GM19463 (cell line): ENCODE results near the gene FXYD7.

ENCODE experiments used
- ATAC-seq: cut with Tn5 transposase; IDR thresholded peaks from one replicate; pipeline ENCODE4 v1.9.1; 2021; ENCODE audit warnings: mild to moderate bottlenecking, moderate library complexity; ENCODE audit not compliant: unreplicated experiment

FXYD7 gene

DNA sequence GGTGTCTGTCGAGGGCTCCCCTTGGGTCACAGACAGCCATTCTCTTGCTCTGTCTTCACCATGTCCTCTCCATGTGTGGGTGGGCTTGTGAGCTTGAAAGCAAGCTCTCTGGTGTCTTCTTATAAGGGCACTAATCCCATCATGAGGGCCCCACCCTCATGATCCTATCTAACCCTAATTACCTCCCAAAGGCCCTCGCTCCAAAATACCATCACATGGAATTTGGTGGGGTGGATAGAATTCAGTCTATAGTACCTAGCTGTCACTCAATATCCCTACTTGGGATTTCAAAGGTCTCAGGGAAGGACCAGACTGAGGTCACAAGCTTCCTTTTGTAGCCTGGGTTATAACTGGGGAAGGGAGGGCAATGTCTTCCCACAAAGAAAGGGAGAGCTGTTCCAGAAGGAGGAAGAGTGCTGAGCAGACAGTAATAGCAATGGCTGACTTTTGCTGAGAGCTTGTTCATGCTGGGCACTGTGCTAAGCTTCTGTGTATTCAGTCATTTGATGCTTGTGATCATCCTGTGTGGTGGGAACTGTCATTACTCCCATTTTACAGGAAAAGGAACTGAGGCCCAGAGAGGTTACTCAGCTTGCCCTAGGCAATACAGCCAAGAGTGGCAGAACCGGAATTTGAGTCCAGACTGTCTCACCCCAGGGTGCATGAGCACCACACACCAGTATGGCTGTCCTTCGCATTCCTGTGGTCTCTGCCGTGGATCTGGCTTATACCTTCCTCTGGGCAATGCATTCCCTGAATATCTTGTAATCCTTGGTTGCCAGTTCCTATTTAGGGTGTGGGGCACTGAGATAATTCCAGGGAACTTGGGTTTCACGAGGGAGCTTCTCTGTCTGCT lies 19.6 kb downstream of the FXYD7 start:
- ATAC-seq: no peak

DNA sequence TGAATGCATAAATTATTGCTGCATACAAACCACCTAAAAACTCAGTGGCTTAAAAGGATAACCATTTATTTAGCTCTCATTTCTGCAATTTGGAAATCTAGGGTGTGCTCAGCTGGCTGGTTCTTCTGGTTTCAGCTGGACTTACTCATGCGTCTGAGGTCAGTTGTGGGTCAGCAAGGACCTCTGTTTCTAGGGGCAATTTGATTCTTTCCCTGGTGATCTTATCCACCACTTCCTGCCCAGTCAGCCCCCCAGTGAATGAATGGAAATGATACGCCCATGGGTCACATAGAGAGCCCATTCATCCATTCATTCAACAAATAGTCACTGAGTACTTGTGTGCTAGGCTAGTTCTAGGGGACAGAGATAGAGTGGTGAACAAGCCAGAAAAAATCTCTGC lies 21.4 kb downstream of the FXYD7 start:
- no peak for ATAC-seq

- no peak for ATAC-seq
Measured at GRCh38 chr19:35165200-35166058, 22.4 kb downstream of the FXYD7 start.

- no peak for ATAC-seq
Measured at GRCh38 chr19:35166100-35167063, 23.3 kb downstream of the FXYD7 start.

DNA sequence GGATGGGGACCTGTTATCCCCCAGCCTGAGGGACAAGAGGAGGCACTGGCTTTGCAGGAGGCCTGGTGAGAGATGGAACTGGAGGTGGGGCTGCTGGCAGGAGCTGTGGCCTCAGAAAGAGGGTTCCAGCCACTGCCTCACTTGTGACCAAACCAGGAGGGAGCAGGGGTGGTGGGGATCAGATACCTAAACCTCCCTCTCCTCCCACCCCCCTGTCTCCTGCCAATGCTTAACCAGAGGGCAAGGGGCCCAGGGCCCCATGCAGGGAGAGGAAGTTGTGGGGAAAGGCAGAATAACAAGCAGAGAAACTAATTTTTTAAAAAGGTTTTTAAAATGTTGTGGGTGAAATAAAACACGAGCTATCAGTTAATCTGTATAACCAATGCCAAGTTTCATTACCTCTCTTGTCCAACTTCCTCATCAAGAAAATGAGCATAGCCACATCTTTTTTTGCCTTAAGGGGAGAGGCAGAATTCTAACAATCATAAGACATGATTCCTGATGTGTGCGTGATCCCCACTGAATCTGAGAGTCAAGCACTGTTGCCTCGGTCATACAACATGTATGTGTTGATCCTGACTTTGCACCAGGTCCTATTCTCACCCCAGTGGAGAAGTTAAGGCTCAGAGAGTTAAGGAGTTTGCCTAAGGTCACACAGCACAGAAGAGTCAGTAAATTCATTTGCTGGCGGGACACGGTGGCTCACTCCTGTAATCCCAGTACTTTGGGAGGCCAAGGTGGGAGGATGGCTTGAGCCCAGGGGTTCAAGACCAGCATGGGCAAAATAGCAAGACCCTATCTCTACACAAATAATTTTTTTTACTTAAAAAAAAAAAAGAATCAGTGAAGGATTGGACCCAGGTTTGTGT lies 24.4 kb downstream of the FXYD7 start:
- no peak for ATAC-seq

DNA sequence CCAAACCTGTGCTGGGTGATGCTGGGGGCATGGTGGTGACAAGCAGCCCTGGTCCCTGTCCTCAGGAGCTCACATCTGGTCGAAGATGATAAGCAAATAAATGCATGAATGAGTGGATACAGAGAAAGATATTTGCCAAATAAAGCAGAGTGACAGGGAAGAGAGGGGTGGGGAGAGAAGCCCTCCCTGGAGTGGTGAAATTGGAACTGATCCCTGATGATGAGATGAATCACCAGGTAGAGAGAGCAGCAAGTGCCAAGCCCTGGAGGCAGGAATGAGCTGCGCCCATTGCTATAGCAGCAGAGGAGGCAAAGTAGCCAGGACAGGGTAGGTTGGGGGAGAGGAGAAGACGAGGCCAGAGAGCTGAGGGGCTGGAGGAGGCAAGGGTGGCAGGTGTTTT lies 25.1 kb downstream of the FXYD7 start:
- ATAC-seq: no peak

DNA sequence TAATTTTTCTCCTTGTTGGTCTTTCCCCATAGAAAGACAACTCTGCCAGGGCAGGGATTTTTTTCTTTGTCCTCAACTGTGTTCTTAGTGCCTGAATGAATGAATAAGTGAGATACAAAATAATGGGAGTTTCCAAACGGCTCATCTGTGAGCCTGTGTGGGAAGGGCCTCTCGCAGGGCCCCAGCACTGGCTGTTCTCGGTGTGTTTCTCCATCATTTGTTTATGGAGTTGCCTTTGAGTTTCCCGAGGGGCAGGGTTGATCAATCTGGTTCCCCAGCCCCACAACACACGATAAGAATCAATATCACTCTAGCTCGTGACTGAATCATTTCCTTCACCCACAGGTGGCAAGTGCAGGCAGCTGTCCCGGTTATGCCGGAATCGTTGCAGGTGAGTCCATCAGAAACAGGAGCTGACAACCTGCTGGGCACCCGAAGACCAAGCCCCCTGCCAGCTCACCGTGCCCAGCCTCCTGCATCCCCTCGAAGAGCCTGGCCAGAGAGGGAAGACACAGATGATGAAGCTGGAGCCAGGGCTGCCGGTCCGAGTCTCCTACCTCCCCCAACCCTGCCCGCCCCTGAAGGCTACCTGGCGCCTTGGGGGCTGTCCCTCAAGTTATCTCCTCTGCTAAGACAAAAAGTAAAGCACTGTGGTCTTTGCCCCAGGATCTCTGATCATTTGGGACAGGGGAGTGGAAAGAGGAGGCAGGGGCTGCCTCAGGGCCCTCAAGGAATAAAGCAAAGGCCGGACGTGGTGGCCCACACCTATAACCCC lies 26.4 kb downstream of the FXYD7 start:
- no peak for ATAC-seq

DNA sequence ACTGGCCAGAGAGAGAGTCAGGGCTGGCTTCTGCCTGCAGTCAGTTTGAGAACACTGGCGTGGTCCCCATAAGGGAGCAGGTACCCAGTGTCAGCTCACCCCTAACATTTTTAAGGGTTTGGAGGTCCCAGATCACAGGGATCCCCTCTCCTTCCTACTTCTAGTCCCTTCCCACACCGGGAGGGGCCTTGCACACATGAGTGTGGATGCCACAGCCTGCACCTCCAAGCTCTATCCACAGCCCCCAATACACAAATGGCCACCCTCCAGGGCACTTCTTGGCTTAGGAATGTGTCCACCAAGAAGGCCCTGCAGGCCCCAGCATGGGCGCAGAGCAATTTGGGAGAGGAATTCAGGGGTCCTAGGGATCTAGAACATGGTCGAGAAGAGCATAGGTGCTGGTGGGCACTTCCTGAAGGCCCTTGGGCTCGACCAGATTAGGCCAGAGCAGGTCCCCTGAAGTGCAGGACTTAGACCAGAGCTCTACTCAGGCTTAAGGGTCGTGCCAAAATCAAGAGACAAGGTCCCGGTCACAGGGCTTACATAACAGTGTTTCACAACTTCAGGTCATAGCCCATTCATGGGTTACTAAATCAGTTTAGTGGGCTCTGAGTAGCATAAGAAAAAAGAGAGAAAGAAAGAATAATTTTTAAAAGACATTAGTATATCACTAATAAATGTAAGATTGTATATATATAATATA lies 27.5 kb downstream of the FXYD7 start:
- ATAC-seq: no peak

DNA sequence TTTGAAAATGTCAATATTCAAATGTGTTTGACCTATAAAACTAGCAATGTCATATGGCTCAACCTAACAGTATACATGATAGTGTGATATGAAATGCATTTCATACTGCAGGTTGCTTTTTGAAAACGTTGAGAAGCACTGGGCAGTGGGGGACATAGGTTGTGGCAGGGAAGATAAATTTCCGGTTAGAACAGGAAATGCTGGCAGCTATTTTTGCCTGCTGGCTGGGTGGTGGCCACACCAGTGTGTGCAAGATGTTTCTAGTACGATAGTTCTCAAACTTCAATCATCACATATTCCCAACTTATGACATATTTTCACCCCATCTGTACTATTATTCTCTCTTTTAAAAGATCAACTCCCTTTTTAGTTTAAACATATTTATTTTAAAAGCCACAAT lies 28.7 kb downstream of the FXYD7 start:
- no peak for ATAC-seq

- no peak for ATAC-seq
Measured at GRCh38 chr19:35174226-35174625, 31.2 kb downstream of the FXYD7 start.

DNA sequence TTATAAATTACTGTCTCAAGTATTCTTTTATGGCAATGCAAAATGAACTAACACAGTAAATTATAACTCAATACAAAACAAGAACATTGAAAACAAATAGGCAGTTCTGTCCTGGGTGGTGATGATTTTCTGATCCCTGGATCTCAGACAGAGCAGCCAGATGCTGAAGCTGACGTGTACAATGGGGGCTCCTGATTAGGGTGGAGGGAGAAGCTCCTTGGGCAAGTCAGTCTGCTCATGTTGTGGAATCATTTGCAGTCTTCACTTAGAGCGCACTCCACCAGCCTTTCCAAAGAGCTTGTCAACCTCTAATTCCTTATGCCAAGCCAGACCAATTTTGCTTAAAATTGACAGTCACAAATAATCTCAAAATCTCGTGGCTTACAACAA lies 33.1 kb downstream of the FXYD7 start:
- no peak for ATAC-seq

DNA sequence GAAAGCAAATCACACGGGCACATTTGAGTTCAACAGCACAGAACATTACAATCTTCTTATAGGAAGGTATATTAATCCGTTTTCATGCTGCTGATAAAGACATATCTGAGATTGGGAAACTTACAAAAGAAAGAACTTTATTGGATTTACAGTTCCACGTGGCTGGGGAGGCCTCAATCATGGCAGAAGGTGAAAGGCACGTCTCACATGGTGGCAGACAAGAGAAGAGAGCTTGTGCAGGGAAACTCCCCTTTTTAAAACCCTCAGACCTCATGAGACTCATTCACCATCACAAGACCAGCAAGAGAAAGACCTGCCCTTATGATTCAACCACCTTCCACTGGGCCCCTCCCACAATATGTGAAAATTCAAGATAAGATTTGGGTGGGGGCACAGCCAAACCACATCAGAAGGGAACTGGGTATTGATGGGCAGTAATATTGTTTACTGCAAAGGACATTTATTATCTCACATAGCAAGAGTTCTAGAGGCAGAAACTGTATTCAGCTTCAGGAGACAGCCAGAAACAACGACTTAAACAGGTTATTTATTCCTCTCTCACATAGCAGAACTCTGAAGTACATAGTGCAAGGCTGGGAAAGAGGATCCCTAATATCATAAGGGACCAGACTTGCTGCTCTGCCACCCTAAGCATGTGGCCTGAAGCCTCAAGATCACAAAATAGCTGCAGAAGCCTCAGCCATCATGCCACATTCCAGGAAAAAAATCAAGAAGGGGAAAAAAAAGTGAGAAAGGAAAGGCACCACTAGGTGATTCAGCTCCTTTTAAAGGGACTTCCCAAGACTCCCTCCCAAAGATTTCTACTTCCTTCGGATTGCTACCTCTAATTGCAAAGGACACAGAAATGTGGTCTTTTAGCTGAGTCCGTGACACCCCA lies 34.6 kb downstream of the FXYD7 start:
- no peak for ATAC-seq

- ATAC-seq: no peak
Measured at GRCh38 chr19:35178701-35179100, 35.6 kb downstream of the FXYD7 start.

DNA sequence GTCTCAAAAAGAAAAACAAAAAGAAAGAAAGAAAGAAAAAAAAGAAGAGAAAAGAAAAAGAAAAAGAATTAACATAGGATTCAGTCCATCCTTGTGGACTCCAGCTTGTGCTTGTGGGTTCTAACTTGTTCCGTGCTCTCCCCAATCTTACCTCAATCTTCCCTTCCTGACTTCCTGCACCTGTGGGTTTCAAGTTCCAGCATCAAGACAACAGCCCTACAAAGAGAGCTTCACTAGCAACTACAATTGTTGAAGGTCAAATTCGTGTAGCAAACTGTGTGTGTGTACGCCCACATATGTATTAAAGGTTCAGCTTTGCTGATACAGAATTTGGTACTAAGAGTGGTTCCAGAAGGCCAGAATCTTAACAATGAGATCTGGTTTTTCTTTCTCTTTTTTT lies 36.8 kb downstream of the FXYD7 start:
- ATAC-seq: no peak

- ATAC-seq: no peak
Measured at GRCh38 chr19:35181387-35181786, 38.3 kb downstream of the FXYD7 start.

DNA sequence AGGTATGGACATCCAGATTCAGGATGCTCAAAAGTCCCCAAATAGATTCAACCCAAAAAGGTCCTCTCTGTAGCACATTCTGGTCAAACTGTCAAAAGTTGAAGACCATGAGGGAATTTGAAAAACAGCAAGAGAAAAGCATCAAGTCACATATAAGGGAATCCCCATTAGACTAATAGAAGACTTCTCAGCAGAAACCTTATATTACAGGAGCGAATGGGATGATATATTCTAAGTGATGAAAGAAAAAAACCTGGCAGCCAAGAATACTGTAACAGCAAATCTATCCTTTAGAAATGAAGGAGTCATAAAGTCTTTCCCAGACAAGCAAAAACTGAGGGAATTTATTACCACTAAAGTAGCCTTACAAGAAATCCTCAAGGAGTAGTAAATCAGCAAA lies 41.2 kb downstream of the FXYD7 start:
- ATAC-seq: no peak

DNA sequence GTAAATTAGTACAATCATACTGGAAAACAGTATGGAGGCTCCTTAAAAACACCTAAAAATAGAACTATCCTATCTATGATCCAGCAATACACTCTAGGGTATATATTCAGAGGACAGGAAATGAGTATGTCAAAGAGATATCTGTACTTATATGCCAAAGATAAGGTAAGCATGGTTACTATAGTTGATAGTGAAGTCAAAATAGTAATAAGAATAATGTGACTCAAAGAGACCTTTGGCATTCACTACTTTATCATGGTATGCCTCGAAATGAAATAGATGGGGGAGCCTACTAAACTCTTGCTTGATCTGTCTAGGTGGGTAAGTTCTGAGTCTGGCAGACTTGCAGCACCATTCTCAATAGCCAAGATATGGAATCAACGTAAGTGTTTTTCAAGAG lies 41.8 kb downstream of the FXYD7 start:
- no peak for ATAC-seq
